ENCODE results near the gene GRWD1. TPM values are rescaled to one million over a fixed set of nuclear protein-coding genes. Genes with fewer than 3 reads are reported as not detected.
A peak's percentile ranks its signal among the peaks of the same experiment; 100 is the strongest.

GRWD1 gene
- total and polyA plus RNA-seq, 10 of the 15 experiments (the other 5 are each of a cell fraction or from before 2014, with no cell fraction given) = 1.4 to 103 (median 30.7) TPM

GRCh38 chr19:48398375-48399235 is 47.2 kb upstream of the GRWD1 start (continued):
- TF ChIP-seq EGR1 (IDR thresholded peaks at IDR 0.05; ENCODE audit: borderline replicate concordance in 1 of 2, low read depth in 2 of 2, low read length in 2 of 2) (peak in 1 of 2 experiments; percentile 68; a peak in 1 of 3 replicates), ZNF274 (IDR thresholded peaks at IDR 0.05; ENCODE audit: insufficient read depth, insufficient read length) (no peak), REST (IDR thresholded peaks at IDR 0.05; ENCODE audit: low read depth, low read length) (no peak), DPF2 (IDR thresholded peaks at IDR 0.05) (peak; percentile 44; the same call in 1 of the 2 replicates), ZNF687 (IDR thresholded peaks at IDR 0.05) (peak; percentile 82; the same call in 1 of the 2 replicates)

All from GM12878 (cell line).